H9 (cell line): Measurements from ENCODE around the gene GNA15. TPM values are rescaled to one million over a fixed set of nuclear protein-coding genes. Genes with fewer than 3 reads are reported as not detected.

Experiments
- DNase-seq: peaks from one replicate; pipeline ENCODE4 v3.0.0-alpha.2; 2017
- H2AFZ ChIP-seq: one replicate; pipeline ENCODE4 v1.6.1; 2013; ENCODE audit warnings: mild to moderate bottlenecking, low read length, control low read depth, moderate library complexity
- H2AK5ac ChIP-seq: 2 replicates; pipeline ENCODE4 v1.6.1; 2013; ENCODE audit warnings: low read length, control low read depth, mixed read lengths; ENCODE audit not compliant: insufficient read length
- H2BK120ac ChIP-seq: one replicate; pipeline ENCODE4 v1.6.1; 2013; ENCODE audit warnings: low read depth, mild to moderate bottlenecking, low read length, control low read depth, inconsistent platforms; ENCODE audit not compliant: poor library complexity, severe bottlenecking
- H2BK12ac ChIP-seq: 2 replicates; pipeline ENCODE4 v1.6.1; 2013; ENCODE audit warnings: low read length, control low read depth, mixed read lengths, low read depth; ENCODE audit not compliant: insufficient read length
- H2BK15ac ChIP-seq: 2 replicates; pipeline ENCODE4 v1.6.1; 2013; ENCODE audit warnings: low read depth, low read length, control low read depth
- H2BK20ac ChIP-seq: one replicate; pipeline ENCODE4 v1.6.1; 2013; ENCODE audit warnings: low read depth, mild to moderate bottlenecking, low read length, control low read depth, inconsistent platforms; ENCODE audit not compliant: poor library complexity, severe bottlenecking
- H2BK5ac ChIP-seq: 2 replicates; pipeline ENCODE4 v1.6.1; 2013; ENCODE audit warnings: low read length, control low read depth, mixed read lengths; ENCODE audit not compliant: insufficient read length
- H3K14ac ChIP-seq: 2 replicates; pipeline ENCODE4 v1.6.1; 2013; ENCODE audit warnings: low read length, control low read depth; ENCODE audit not compliant: insufficient read depth
- H3K18ac ChIP-seq: 2 replicates; pipeline ENCODE4 v1.6.1; 2013; ENCODE audit warnings: low read depth, mild to moderate bottlenecking, mixed read lengths, low read length, control low read depth; ENCODE audit not compliant: insufficient read length
- H3K23ac ChIP-seq: 2 replicates; pipeline ENCODE4 v1.6.1; 2013; ENCODE audit warnings: low read length, control low read depth, mixed read lengths, low read depth; ENCODE audit not compliant: insufficient read length
- H3K23me2 ChIP-seq: 2 replicates; pipeline ENCODE4 v1.6.1; 2013; ENCODE audit warnings: low read depth, mild to moderate bottlenecking, mixed read lengths, low read length, control low read depth; ENCODE audit not compliant: insufficient read length, poor library complexity, severe bottlenecking
- H3K27ac ChIP-seq: 2 replicates; pipeline ENCODE4 v1.5.1; 2013; ENCODE audit warnings: low read length, control low read depth, mixed read lengths, low read depth; ENCODE audit not compliant: insufficient read length
- H3K27me3 ChIP-seq: 2 replicates; pipeline ENCODE4 v1.6.1; 2013; ENCODE audit warnings: low read length, control low read depth, inconsistent platforms; ENCODE audit not compliant: insufficient read depth
- H3K4ac ChIP-seq: 2 replicates; pipeline ENCODE4 v1.6.1; 2013; ENCODE audit warnings: low read depth, mild to moderate bottlenecking, control low read depth, inconsistent platforms, low read length, moderate library complexity
- H3K4me1 ChIP-seq: 2 replicates; pipeline ENCODE4 v1.6.1; 2013; ENCODE audit warnings: low read length, control low read depth, inconsistent platforms; ENCODE audit not compliant: insufficient read depth
- H3K4me2 ChIP-seq: 2 replicates; pipeline ENCODE4 v1.6.1; 2013; ENCODE audit warnings: low read length, control low read depth, mixed read lengths; ENCODE audit not compliant: insufficient read length, insufficient read depth
- H3K56ac ChIP-seq: 2 replicates; pipeline ENCODE4 v1.6.1; 2013; ENCODE audit warnings: low read depth, mild to moderate bottlenecking, mixed read lengths, low read length, control low read depth; ENCODE audit not compliant: insufficient read length
- H3K79me1 ChIP-seq: 2 replicates; pipeline ENCODE4 v1.6.1; 2013; ENCODE audit warnings: low read depth, mild to moderate bottlenecking, moderate library complexity, low read length, control low read depth, inconsistent platforms; ENCODE audit not compliant: insufficient read depth, poor library complexity, severe bottlenecking
- H3K79me2 ChIP-seq: 2 replicates; pipeline ENCODE4 v1.6.1; 2013; ENCODE audit warnings: low read length, control low read depth, inconsistent platforms; ENCODE audit not compliant: insufficient read depth
- H3K9ac ChIP-seq: 2 replicates; pipeline ENCODE4 v1.6.1; 2013; ENCODE audit warnings: low read length, control low read depth, mixed read lengths; ENCODE audit not compliant: insufficient read length; ENCODE audit errors: extremely low read depth
- H3K9me3 ChIP-seq: one replicate; pipeline ENCODE4 v1.6.1; 2013; ENCODE audit warnings: low read depth, low read length, inconsistent platforms; ENCODE audit not compliant: control insufficient read depth
- H3T11ph ChIP-seq: one replicate; pipeline ENCODE4 v1.6.1; 2013; ENCODE audit warnings: mild to moderate bottlenecking, low read length, control low read depth, inconsistent platforms
- H4K20me1 ChIP-seq: one replicate; pipeline ENCODE4 v1.6.1; 2013; ENCODE audit not compliant: control insufficient read depth, insufficient read length, insufficient read depth
- H4K5ac ChIP-seq: 2 replicates; pipeline ENCODE4 v1.6.1; 2013; ENCODE audit warnings: low read depth, mild to moderate bottlenecking, mixed read lengths, low read length, control low read depth; ENCODE audit not compliant: insufficient read length
- H4K8ac ChIP-seq: replicated peaks from 2 replicates; pipeline ENCODE4 v1.6.1; 2013; ENCODE audit warnings: low read length, control low read depth, mixed read lengths, low read depth; ENCODE audit not compliant: insufficient read length
- H4K91ac ChIP-seq: 2 replicates; pipeline ENCODE4 v1.6.1; 2013; ENCODE audit warnings: low read depth, mild to moderate bottlenecking, moderate library complexity, mixed read lengths, low read length, control low read depth; ENCODE audit not compliant: insufficient read length
- H3K27ac Mint-ChIP-seq, 3 experiments: 2 replicates in 2 of 3; 3 replicates in 1 of 3; pipeline ENCODE4 v1.8.0; 2020 to 2021; ENCODE audit warnings: mixed read lengths in 3 of 3, mild to moderate bottlenecking in 1 of 3, moderate library complexity in 1 of 3
- H3K27me3 Mint-ChIP-seq: 2 replicates; pipeline ENCODE4 v1.8.0; 2021; ENCODE audit warnings: low read depth, mild to moderate bottlenecking, moderate library complexity, mixed read lengths
- H3K36me3 Mint-ChIP-seq, 3 experiments: 2 replicates in 2 of 3; 3 replicates in 1 of 3; pipeline ENCODE4 v1.8.0; 2020 to 2021; ENCODE audit warnings: low read depth in 3 of 3, mixed read lengths in 3 of 3; ENCODE audit not compliant: insufficient read depth in 1 of 3
- H3K4me1 Mint-ChIP-seq, 2 experiments: 2 replicates each; pipeline ENCODE4 v1.8.0; 2020; ENCODE audit warnings: mixed read lengths in 2 of 2
- H3K4me3 Mint-ChIP-seq, 2 experiments: 2 replicates in 1 of 2; 3 replicates in 1 of 2; pipeline ENCODE4 v1.8.0; 2020 to 2021; ENCODE audit warnings: mild to moderate bottlenecking in 2 of 2, mixed read lengths in 2 of 2, moderate library complexity in 1 of 2
- H3K9me3 Mint-ChIP-seq, 2 experiments: 2 replicates in 1 of 2; 3 replicates in 1 of 2; pipeline ENCODE4 v1.8.0; 2020; ENCODE audit warnings: mild to moderate bottlenecking in 2 of 2, mixed read lengths in 2 of 2, moderate library complexity in 1 of 2
- CTCF ChIP-seq: fragments of 200-600 bp; sonication (generic); conservative IDR thresholded peaks from 3 replicates; pipeline ENCODE4 v1.8.0; 2021; ENCODE audit warnings: antibody characterized with exemption, mild to moderate bottlenecking
- WGBS: extraction: QIAGEN DNeasy Blood & Tissue Kit; methylation state at CpG from one replicate; pipeline ENCODE4 v1.1.7; 2013; ENCODE audit warnings: missing lambda C conversion rate, low lambda C conversion rate, mixed read lengths; ENCODE audit not compliant: insufficient read length; ENCODE audit errors: extremely low coverage; 5-methylcytosine and 5-hydroxymethylcytosine counted together
- total RNA-seq: library from RNA; stranded (reverse); gene quantifications from 2 replicates; pipeline ENCODE4 v1.2.1, GENCODE V29; 2021

GNA15 gene
- total RNA-seq, 1 experiment from 2014 or later = not detected

- H4K8ac ChIP-seq = no peak overlapping the region
- no peak overlapping the region for H3K4me2 ChIP-seq
- no peak overlapping the region for H3K4ac ChIP-seq
- H3K14ac ChIP-seq = no peak overlapping the region; the same call in 1 of the 2 replicates
- Mint-ChIP-seq H3K4me3 (no peak overlapping the region), H3K9me3 (no peaks in the 10 kb centered on the region), H3K4me1 (peaks cover 6 to 9% of the 10 kb centered on the region in 2 experiments; a peak in 3 of 4 replicates), H3K27me3 (no peaks in the 10 kb centered on the region), H3K36me3 (no peaks in the 10 kb centered on the region), H3K27ac (no peak overlapping the region)
- H3K27me3 ChIP-seq = no peaks in the 10 kb centered on the region
- H3K9ac ChIP-seq = no peak overlapping the region
- no peak overlapping the region for H2AFZ ChIP-seq
- no peak for DNase-seq
- no peak overlapping the region for H2BK120ac ChIP-seq
- no peak overlapping the region for H3K23ac ChIP-seq
- no peak overlapping the region for H3K56ac ChIP-seq
- H3K18ac ChIP-seq = no peak overlapping the region
- no peak overlapping the region for H2BK12ac ChIP-seq
- H4K91ac ChIP-seq = no peak overlapping the region
- peaks cover 12% of the 10 kb centered on the region for H4K20me1 ChIP-seq
- H3K4me1 ChIP-seq = no peaks in the 10 kb centered on the region
- peaks cover 12% of the 10 kb centered on the region for H3K79me1 ChIP-seq
- H2BK20ac ChIP-seq = peak overlapping the region; percentile 29
- peaks cover 23% of the 10 kb centered on the region; the same call in 1 of the 2 replicates for H3K79me2 ChIP-seq
- H3K27ac ChIP-seq = no peak overlapping the region
- H2BK15ac ChIP-seq = no peak overlapping the region
- WGBS = no CpG with 5 or more reads among the region's 34 CpGs
- no peak overlapping the region for H2AK5ac ChIP-seq
- no peaks in the 10 kb centered on the region for H3K9me3 ChIP-seq
- H3K23me2 ChIP-seq = no peaks in the 10 kb centered on the region
- no peak overlapping the region for H4K5ac ChIP-seq
- H2BK5ac ChIP-seq = no peak overlapping the region
- no peak overlapping the region for H3T11ph ChIP-seq
- no peak for TF ChIP-seq CTCF
Observed at GRCh38 chr19:3102239-3103140, 33.3 kb upstream of the GNA15 start.
